DOHH2 (cell line): ENCODE data around the gene BMERB1.

Experiments used
- EZH2phosphoT487 ChIP-seq: fragments of 200-600 bp; sonication (generic); IDR thresholded peaks from 2 replicates; pipeline ENCODE4 v1.6.1; 2017; ENCODE audit warnings: borderline replicate concordance, mild to moderate bottlenecking, antibody characterized with exemption, low read length, moderate library complexity, mixed read lengths
- TF ChIP-seq, protein P1 (sequence below): fragments of 200-600 bp; sonication (generic); IDR thresholded peaks from one replicate; pipeline ENCODE4 v1.5.1; 2014; ENCODE audit warnings: antibody characterized with exemption, mild to moderate bottlenecking, low read depth, low read length; ENCODE audit not compliant: poor library complexity, severe bottlenecking

DNA sequence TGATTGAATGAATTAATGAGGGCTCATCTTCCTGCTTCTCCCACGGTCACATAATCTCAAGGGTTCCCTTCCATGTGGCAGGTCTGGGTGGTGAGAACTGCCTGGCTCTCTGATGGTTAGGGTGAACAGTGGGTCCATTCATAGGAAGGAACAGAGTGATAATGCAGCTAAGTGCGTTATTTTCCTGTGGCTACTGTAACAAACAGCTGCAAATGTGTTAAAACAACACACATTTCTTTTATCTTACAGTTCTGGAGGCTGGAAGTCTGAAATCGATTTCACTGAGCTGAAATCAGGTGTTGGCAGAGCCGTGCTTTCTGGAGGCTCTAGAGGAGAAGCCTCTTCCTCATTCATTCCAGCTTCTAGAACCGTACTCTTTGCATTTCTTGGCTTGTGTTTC, 95.3 kb downstream of the BMERB1 start:
- TF ChIP-seq, protein P1, sequence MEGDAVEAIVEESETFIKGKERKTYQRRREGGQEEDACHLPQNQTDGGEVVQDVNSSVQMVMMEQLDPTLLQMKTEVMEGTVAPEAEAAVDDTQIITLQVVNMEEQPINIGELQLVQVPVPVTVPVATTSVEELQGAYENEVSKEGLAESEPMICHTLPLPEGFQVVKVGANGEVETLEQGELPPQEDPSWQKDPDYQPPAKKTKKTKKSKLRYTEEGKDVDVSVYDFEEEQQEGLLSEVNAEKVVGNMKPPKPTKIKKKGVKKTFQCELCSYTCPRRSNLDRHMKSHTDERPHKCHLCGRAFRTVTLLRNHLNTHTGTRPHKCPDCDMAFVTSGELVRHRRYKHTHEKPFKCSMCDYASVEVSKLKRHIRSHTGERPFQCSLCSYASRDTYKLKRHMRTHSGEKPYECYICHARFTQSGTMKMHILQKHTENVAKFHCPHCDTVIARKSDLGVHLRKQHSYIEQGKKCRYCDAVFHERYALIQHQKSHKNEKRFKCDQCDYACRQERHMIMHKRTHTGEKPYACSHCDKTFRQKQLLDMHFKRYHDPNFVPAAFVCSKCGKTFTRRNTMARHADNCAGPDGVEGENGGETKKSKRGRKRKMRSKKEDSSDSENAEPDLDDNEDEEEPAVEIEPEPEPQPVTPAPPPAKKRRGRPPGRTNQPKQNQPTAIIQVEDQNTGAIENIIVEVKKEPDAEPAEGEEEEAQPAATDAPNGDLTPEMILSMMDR: no peak
- no peak for TF ChIP-seq EZH2phosphoT487
